ENCODE results near the gene PYY.
"Not testable (repeated sequence)": the region's sequence is repeated elsewhere in the genome, so short reads cannot be mapped to it uniquely, and the experiment has no call there.

Gene PYY

GRCh38 chr17:43975898-43976297 is 22.2 kb upstream of the PYY start:
- ChIA-PET POLR2A (no interaction called here), CTCF (interaction anchor here (2.0 kb wide), 1 partner anchor 32 kb away, joined by 9 read pairs; no protein-coding TSS in a partner anchor)
- no peak for TF ChIP-seq CTCF (IDR thresholded peaks at IDR 0.05; ENCODE audit: insufficient read depth, low read length, missing control alignments)
- H3K4me3 ChIP-seq (ENCODE audit: low read depth, low read length), result no peak overlapping the region
- DNase-seq (ENCODE audit: low read depth, low spot score), result no peak

GRCh38 chr17:43974382-43975266 is 20.9 kb upstream of the PYY start:
- no peak for TF ChIP-seq CTCF (IDR thresholded peaks at IDR 0.05; ENCODE audit: insufficient read depth, low read length, missing control alignments)
- POLR2A ChIA-PET, result no interaction called here
- no peak for DNase-seq (ENCODE audit: low read depth, low spot score)
- CTCF ChIA-PET, result interaction anchor here (0.8 to 2.0 kb wide), 5 partner anchors 8 to 60 kb away, joined by 3 to 9 read pairs (median 3); no protein-coding TSS in a partner anchor
- H3K4me3 ChIP-seq (ENCODE audit: low read depth, low read length), result no peak overlapping the region

GRCh38 chr17:43972444-43973212 is 18.9 kb upstream of the PYY start:
- H3K4me3 ChIP-seq (ENCODE audit: low read depth, low read length); POLR2A ChIA-PET; DNase-seq (ENCODE audit: low read depth, low spot score): not testable (repeated sequence)
- CTCF ChIA-PET, result interaction anchor here (0.9 to 1.9 kb wide), 7 partner anchors 10 to 29 kb away, joined by 3 to 6 read pairs (median 4); no protein-coding TSS in a partner anchor

- H3K4me3 ChIP-seq (ENCODE audit: low read depth, low read length); POLR2A ChIA-PET; DNase-seq (ENCODE audit: low read depth, low spot score): not testable (repeated sequence)
- CTCF ChIA-PET, result interaction anchor here (0.9 to 1.9 kb wide), 7 partner anchors 10 to 62 kb away, joined by 3 to 6 read pairs (median 4); no protein-coding TSS in a partner anchor
Observed at GRCh38 chr17:43971436-43971835, 17.7 kb upstream of the PYY start.

GRCh38 chr17:43970366-43970765 is 16.6 kb upstream of the PYY start:
- ChIA-PET POLR2A (no interaction called here), CTCF (interaction anchor here (1.7 to 1.8 kb wide), 2 partner anchors 26 to 60 kb away, joined by 5 to 11 read pairs; no protein-coding TSS in a partner anchor)
- TF ChIP-seq CTCF (IDR thresholded peaks at IDR 0.05; ENCODE audit: insufficient read depth, low read length, missing control alignments), result no peak
- H3K4me3 ChIP-seq (ENCODE audit: low read depth, low read length), result no peak overlapping the region
- no peak for DNase-seq (ENCODE audit: low read depth, low spot score)

GRCh38 chr17:43967251-43967875 is 13.6 kb upstream of the PYY start:
- ChIA-PET CTCF (interaction anchor here (0.8 to 2.0 kb wide), 7 partner anchors 12 to 89 kb away, joined by 3 to 5 read pairs (median 3); partner anchors contain the start of gene PPY), POLR2A (no interaction called here)
- no peak for DNase-seq (ENCODE audit: low read depth, low spot score)
- TF ChIP-seq CTCF (IDR thresholded peaks at IDR 0.05; ENCODE audit: insufficient read depth, low read length, missing control alignments), result no peak
- H3K4me3 ChIP-seq (ENCODE audit: low read depth, low read length), result no peak overlapping the region; the same call in 1 of the 2 replicates
